ENCODE results near the gene ADCY2. TPM values are rescaled to one million over a fixed set of nuclear protein-coding genes. Genes with fewer than 3 reads are reported as not detected.

Gene ADCY2
- total RNA-seq, 1 donor from 2014 or later = not detected

DNA sequence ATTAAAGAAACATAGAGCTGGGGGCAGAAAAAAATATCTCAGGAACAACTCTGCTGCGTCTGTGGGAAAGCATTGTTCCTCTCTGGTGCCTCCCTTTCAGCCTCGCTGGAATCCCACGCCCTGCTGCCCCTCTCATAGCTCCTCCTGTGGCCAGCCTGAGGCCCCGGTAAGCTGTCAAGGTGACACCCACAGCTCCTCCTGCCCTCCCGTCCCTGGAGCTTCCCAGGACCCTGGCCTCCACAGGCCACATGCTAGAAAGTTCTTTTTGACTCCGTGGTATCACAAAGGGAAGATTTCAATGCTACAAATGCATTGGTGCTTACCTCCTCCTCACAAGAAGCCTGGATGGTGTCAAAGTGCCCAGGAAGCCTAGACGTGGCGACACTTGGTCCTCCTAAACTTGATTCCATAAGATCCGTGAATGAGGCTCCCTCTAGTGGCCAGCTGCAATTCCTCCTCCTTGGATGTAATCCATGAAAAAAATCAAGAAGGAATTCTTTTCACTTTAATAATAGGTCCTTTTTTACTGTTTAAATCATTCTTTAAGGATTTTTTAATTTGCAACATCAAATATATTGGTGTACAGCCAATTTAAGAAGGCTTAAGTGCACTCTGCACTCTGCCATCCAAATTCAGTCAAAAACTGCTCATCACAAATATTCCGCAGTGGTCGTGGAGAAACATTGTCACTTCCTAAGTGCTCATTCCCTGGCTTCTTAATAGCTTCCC lies 350.1 kb downstream of the ADCY2 start:
- peak; percentile 58 for DNase-seq (ENCODE audit: low read depth)

DNA sequence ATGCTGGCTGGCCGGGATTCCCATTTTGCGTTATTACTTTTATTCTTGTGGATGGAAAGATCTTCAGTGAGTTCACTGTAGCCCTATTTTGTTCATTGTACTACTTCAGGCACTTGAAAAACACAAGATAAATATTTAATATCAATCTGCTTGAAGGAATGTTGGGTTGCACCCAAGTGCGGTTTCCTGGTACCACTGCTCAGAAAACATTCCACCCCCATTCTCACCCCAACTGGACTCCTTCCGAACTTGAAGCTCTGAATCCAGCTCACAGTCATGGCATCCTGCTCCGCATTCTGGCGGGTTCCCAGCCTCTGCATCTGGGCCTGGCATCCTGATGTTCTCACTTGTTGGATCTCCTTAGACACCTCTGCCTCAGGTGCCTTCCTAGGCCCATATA lies 351.8 kb downstream of the ADCY2 start:
- DNase-seq (ENCODE audit: low read depth) = no peak

DNA sequence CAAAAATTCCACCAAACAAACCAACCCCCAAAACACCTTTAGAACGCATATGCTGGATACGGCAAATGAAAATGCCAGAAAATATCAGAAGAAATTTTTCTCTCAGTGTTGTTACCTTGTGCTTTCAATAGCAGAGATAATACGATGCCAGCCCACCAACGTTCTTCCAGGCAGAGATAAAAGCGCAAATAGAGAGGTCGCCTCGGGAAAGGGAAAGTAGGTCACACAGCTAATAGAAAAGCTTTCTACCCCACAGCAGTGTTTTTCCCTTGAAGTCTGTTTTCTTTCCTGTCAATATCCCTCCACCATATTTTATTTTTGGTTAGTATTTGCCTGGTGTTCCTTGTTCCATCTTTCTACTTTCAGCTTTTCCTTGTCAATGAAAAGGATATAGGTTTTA lies 353.7 kb downstream of the ADCY2 start:
- no peak for DNase-seq (ENCODE audit: low read depth)

DNA sequence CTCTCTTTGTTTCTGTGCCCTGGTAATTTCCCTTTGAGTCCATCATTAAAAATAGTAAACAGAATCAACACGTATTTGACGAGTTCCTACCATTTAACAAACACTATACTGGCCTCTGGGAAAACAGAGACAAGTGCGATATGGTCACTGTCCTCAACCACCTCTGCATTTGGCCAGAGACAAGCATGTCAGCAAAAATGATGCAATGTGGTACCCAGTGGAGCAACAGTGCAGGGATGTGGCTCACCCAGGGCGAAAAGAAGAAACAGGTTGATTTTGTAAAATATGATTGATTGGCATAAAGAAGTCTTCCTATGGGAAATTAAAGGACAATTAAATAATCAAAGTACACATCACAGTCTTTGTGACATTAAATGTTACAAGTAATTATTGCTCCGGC lies 355.9 kb downstream of the ADCY2 start:
- DNase-seq (ENCODE audit: low read depth) = no peak

DNA sequence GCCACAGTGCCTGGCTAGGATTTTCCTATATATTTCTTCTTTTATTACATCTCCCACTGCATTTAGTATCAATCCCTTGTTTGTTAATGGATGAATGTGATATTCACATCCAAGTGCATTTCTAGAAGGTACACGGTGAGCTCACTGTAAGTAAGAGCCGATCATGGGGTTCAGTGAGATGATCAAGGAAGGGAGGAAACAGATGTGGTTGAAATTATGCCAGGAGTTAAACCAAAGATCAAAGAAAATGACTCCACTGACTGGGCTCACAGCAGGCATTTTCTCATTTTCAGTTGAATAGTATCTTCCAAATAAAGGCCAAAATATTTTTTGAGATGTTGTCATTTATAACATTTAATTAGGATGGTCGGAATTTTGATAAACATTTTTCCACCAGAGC lies 357.2 kb downstream of the ADCY2 start:
- no peak for DNase-seq (ENCODE audit: low read depth)

DNA sequence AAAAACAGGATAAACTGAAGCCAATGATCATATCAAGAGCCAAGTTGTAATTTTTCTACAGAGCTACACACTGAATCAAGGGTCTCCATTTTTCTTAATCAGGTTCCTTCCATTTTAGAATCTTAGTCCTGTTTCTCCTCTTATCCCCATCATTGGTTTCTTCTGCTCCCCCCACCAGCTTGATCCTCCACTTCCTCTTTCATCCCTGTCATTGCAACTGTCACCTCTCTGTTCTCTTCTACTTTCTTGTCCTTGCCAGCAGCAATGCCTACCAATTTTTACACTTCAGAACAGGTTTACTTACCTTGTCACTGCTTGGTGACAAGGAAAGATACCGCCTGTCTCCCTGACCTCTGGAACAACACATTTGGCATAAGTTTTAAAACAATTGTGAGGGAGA lies 357.7 kb downstream of the ADCY2 start:
- DNase-seq (ENCODE audit: low read depth) = no peak

DNA sequence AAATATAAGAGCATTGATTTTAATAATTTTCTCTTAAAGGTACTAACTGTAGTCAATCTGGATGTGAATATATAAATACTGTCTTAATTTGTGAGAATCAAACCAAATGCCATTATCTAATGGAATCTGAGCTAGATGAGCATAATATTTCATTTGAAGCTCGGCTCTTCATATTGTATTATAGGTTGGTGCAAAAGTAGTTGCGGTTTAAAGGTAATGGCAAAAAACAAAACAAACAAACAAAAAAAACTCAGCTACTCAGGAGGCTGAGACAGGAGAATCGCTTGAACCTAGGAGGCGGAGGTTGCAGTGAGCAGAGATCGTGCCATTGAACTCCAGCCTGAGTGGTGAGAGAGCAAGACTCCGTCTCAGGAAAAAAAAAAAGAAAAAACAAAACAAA lies 358.6 kb downstream of the ADCY2 start:
- no peak for DNase-seq (ENCODE audit: low read depth)

DNA sequence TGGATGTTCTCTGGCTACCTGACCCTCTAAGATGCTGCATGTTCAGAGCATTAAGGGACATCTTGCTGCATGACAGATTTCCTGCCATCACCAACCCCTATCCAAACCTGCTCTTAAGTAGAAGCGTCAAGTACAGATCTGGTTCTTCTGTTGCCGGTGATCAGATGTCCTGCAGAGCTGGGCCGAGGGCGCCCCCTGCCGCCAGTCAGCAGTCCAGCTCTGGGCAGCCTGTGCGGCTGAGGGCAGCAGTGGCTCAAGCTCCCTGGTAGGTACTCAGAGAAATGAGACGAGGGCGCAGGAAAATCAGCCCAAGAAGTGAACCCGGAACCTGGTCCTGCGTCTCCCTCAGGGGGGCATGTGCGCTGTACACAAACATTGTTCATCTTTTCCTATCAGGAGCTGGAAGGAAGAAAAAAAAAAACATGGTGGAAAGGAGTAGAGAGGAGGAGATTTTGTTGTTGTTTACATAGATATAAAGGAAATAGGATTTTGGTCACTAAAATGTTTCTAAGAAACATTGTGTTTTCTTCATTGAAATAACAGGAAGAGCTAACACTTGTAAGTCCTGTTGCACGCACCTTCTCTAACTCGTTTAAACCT lies 359.2 kb downstream of the ADCY2 start:
- DNase-seq (ENCODE audit: low read depth) = peak; percentile 25

DNA sequence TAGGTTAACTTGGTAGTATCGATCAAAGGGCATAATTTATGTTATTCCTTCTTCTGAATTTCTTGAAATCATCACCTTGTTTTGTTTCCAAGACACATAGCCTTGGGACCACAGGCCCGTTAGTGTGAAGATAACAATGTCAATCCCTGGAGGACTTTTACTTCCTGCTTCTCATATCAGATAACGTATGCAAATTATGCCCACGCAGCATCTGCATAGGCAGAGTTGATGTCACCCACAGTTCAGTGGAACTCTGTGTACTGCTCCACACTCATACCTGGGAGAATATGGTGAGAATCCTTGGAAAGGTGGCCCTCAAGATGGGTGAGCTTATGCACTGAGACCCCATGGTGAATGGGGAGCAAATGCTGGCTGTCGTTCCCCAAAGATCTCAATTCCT lies 360.0 kb downstream of the ADCY2 start:
- no peak for DNase-seq (ENCODE audit: low read depth)

DNA sequence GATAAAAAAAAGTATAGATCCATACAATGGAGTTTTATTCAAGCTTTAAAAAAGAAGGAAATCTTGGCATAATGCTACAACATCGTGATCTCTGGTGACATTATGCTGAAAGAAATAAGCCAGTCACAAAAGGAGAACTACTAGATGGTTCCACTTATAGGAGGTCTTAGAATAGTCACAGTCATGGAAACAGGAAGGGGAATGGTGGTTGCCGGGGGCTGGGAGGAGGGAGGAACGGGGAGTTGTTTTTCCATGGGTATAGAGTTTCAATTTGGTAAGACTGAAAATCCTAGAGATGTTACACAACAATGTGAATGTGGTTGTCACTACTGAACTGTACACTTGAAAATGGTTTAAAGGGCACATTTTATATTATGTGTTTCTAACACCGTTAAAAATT lies 360.5 kb downstream of the ADCY2 start:
- DNase-seq (ENCODE audit: low read depth) = no peak

DNA sequence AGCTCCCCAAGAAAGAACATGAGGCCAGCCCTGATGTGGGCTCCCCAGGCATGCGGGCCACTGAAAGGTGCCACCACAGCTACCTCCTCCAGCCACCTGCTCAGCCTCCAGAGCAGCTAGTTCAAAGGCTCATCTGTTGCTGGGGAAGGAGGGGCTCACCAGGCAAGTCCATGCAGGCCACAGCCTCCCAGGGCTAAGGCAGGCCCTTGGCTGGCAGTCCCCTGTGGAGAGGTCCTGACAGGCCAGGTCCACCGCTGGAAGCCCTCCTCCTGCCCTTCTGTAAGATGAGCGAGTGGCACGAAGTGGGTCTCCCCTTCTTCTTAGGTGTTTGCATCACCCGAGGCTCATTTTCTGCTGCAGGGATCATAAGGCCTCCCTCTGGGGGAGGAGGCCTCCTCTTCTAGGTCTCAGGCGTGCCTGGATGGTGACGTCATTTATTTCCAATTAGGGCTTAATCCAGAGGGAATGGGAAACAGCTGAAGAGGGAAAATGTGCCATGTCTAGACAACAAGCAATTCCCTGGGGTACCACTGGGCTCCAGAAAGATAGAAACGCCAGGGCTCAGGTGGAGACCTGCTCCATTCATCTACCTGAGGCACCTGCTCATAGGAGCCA lies 363.4 kb downstream of the ADCY2 start:
- no peak for DNase-seq (ENCODE audit: low read depth)

DNA sequence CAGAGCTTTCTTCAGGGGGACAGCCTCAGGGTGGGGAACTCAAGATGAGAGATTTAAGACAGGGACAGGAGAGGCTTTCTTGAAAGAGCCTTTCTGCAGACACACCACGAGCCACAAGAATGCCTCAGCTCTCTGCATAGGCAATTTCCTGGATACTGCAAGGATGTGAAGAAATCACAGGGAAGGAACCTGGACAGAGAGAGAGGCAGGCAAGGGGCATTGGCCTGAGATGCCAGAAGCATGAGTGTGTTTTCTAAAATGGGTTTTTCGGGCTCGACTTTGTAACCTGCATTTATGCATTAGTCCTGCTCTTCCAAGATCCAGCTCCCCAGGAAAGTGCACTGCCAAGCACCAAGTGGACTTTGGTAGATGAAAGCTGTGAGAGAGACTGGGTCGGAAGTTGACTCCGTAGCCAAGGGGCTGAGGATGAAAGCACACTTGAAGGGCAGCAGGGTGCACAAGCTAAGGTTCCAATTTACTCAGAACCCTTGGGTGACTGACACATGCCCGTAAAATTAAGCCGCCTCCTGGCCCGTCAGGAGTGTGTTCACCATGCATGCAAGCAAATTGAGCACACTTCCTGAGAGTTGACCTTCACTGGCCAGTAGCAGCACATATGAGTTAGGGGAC lies 364.1 kb downstream of the ADCY2 start:
- peak; percentile 43 for DNase-seq (ENCODE audit: low read depth)

DNA sequence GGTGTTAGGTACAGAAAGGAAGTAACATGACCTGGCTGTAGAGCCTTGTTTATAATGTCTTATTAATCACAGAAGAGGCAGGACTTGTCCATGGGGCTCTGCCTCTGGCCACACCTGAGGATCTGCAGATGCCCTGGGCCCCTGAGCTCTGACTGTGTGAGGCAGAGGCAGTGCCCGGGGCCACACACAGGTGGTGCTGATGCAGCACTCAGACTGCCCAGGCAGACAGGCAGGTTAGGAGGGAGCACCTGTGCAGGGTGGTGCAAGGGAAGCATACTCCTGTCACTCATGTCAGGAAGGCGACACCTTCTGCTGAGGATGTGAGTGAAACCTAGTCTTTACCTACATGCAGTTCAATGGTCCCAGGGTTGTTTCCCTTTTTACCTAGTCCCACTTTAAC lies 366.3 kb downstream of the ADCY2 start:
- no peak for DNase-seq (ENCODE audit: low read depth)

DNA sequence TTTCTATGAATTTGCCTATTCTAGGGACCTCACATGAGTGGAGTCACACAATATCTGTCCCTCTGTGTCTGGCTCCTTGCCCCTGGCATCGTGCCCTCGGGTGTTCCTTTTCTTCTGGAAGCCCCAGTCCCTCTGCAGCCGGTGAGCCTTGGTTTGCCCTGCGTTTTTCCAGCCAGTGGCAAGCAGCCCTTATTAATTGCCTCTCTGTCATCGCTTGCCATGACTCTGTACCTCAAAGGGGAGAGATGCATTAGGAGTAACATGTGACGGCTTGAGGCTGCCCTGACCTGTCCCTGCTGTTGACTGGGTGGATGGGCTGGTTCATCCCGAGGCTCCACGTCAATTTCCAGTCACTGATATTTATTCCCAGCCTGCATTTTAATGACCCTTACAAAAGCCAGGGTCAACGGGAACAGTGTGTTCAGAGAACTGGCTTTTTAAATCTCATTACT lies 367.7 kb downstream of the ADCY2 start:
- no peak for DNase-seq (ENCODE audit: low read depth)

DNA sequence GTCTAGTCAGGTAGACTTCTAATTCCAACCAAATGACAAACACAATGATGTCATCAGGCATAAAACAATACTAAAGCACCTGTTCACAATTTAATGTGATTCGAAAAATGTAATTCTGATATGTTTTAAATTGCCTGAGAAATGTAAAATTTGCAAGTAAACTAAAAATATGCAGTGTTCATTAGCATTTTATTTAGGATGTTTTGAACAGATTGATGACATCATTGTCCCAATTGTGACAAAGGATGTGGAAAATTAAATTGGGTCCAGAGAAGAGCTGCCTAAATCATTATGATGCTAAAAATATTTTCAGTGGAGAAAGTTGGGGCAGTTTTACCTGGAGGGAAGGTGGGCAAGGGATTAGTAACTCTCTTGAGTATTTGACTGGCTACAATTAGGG lies 368.5 kb downstream of the ADCY2 start:
- DNase-seq (ENCODE audit: low read depth) = no peak

DNA sequence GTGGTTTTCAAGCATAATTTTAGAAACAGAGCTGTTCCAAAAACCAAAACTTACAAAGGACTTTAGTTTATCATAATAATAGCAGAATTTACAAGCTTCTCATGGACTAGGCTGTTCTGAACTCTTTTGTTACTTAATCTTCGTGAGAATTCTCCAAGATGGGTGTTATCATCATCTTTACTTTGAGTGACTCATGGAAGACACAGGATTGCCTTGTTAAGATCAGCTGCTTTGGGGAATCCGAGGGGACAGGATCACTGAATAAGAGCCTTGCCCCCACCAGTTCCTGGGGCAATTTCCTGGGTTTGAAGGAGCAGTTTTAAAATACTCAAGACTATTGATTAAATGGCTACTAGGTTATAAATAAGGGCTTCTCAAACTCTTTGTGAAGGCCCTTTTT lies 374.5 kb downstream of the ADCY2 start:
- DNase-seq (ENCODE audit: low read depth) = no peak

DNA sequence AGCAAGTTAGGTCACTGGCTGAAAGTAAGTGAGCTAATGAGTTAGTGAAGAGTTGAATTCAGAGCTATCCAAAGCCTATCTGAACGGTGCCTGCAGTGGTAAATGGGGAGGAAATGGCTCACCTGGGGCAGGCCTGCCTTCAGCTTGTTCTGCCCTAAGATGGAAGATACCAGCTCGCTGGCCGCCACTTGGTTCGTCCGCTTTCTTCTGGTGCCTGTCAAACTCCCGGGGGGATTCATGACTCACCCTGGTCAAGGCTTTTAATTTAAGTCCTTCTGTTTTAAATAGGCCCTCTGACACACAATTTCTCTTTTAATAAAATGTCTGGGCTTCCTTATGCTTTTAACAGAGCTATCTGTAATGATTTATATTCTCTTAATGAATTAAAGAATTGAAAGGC lies 376.2 kb downstream of the ADCY2 start:
- DNase-seq (ENCODE audit: low read depth) = no peak

DNA sequence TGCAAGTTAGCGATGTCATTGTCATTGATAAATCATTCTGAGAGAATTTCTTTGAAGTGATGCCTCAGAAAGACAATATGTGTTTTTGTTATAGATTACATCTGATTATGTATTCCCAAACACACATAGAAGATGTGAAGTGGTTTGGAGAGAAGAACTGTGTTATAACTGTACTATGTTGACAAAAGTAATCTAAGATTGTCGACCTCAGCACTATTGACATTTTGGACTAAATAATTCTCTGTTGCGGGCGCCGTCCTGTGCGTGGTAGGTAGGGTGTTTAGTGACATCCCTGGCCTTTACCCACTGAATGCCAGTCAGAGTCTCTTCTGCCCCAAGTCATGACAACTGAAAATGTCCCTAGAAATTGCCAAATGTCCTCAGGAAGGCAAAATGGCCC lies 377.2 kb downstream of the ADCY2 start:
- no peak for DNase-seq (ENCODE audit: low read depth)

DNA sequence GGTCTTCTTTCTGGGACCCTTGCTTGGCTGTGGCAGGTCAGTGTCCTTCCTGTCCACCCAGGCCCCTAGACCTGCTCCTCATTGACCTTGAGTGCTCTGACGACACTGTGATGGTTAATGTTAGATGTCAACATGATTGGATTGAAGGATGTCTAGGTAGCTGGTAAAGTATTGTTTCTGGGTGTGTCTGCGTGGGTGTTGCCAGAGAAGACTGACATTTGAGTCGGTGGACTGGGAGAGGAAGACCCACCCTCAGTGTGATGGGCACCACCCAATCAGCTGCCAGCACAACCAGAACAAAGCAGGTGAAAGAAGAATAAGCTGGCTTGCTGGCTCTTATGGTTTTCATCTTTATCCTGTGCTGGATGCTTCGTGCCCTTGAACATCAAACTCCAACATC lies 380.5 kb downstream of the ADCY2 start:
- no peak for DNase-seq (ENCODE audit: low read depth)

DNA sequence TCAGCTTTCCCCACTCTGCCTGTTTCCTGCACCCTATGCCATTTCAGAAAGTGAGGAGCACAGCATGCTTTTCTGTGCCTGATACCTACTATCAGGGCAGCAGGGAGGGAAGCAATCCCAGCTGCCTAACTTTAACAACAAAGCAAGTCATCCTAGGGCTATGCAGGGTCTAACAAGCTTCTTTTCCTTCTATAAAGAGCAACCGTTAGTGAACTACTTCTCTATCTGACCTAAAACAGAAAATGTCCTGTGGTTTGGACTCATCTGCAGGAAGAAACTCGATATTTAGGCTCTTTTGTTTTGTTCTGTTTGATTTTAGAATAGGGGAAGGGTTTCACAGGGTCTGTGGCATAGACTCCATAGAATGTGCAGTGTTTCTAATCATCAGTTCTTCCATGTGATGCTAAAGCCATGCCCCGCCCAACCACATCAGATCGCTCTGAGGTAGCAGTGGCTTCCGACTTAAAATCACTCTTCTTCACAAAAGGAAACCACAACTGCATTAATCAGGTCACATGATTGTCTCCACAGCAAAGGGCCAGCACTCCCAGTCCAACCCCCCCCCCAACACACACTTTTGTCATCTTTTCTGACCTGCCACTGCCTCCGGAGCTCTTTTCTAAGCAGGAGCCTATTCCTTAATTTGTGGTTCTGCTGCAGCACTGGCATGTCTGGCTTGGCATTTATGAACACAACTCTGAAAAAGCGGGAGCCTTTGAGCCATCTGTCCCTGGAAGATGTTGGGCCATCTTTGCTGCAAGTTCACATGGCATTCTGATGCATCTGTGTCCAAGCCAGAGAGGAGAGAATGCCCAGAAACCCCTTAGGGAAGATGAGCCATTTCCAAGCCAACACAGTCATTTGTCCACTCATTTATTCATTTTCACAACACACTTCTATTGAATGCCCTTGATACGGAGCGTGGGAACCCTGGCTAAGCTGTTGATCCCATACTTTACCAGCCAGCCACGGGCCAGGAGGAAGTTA lies 383.4 kb downstream of the ADCY2 start:
- DNase-seq (ENCODE audit: low read depth) = no peak

DNA sequence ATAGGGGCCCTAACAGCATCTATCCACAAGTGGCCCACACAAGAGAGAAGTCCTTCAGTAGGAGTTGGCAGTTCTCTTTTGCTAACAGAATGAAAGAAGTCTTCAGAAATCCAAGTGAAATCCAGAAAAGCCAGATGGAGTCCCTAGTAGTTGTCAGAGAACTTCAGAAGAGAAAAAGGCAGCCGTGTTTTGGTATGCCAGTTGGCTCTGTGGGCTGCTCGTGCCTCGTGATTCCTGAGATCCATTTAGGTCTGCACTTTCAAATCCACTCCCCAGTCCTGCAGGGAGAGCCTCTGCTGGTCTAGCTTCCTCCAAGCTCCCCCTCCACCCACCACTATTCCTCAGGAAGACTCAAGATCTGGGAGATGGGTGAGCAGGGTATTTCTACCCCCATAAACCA lies 386.0 kb downstream of the ADCY2 start:
- DNase-seq (ENCODE audit: low read depth) = no peak
